Measurements from ENCODE around the gene OSBP2.

OSBP2 gene

GRCh38 chr22:30717952-30718351 lies 23.3 kb downstream of the OSBP2 start:
- no peak for DNase-seq (ENCODE audit: low read depth)
- no peak overlapping the region for H3K4me3 ChIP-seq (ENCODE audit: low read length)
- no peak for TF ChIP-seq CTCF (IDR thresholded peaks at IDR 0.05; ENCODE audit: insufficient read depth, low read depth, low read length, missing control alignments)

- DNase-seq (ENCODE audit: low read depth), result no peak
- no peak for TF ChIP-seq CTCF (IDR thresholded peaks at IDR 0.05; ENCODE audit: insufficient read depth, low read depth, low read length, missing control alignments)
- H3K4me3 ChIP-seq (ENCODE audit: low read length), result no peak overlapping the region
Measured at GRCh38 chr22:30718491-30718890, 23.8 kb downstream of the OSBP2 start.

- no peak for TF ChIP-seq CTCF (IDR thresholded peaks at IDR 0.05; ENCODE audit: insufficient read depth, low read depth, low read length, missing control alignments)
- H3K4me3 ChIP-seq (ENCODE audit: low read length), result no peak overlapping the region
- DNase-seq (ENCODE audit: low read depth), result no peak
Measured at GRCh38 chr22:30718938-30719337, 24.3 kb downstream of the OSBP2 start.

GRCh38 chr22:30720263-30720837 lies 25.7 kb downstream of the OSBP2 start:
- TF ChIP-seq CTCF (IDR thresholded peaks at IDR 0.05; ENCODE audit: insufficient read depth, low read depth, low read length, missing control alignments), result no peak
- DNase-seq (ENCODE audit: low read depth), result no peak
- H3K4me3 ChIP-seq (ENCODE audit: low read length), result no peak overlapping the region

- no peak for DNase-seq (ENCODE audit: low read depth)
- H3K4me3 ChIP-seq (ENCODE audit: low read length), result no peak overlapping the region
- no peak for TF ChIP-seq CTCF (IDR thresholded peaks at IDR 0.05; ENCODE audit: insufficient read depth, low read depth, low read length, missing control alignments)
Measured at GRCh38 chr22:30721741-30722140, 27.1 kb downstream of the OSBP2 start.

GRCh38 chr22:30728826-30729225 lies 34.2 kb downstream of the OSBP2 start:
- no peak for TF ChIP-seq CTCF (IDR thresholded peaks at IDR 0.05; ENCODE audit: insufficient read depth, low read depth, low read length, missing control alignments)
- H3K4me3 ChIP-seq (ENCODE audit: low read length), result no peak overlapping the region
- no peak for DNase-seq (ENCODE audit: low read depth)

- H3K4me3 ChIP-seq (ENCODE audit: low read length), result no peak overlapping the region
- no peak for TF ChIP-seq CTCF (IDR thresholded peaks at IDR 0.05; ENCODE audit: insufficient read depth, low read depth, low read length, missing control alignments)
- no peak for DNase-seq (ENCODE audit: low read depth)
Measured at GRCh38 chr22:30731658-30732057, 37.0 kb downstream of the OSBP2 start.
